Measurements from ENCODE around the gene TIGD4. TPM values are rescaled to one million over a fixed set of nuclear protein-coding genes. Genes with fewer than 3 reads are reported as not detected.

TIGD4 gene
- total RNA-seq, 2 experiments from 2014 or later, result 0.12 to 0.25 TPM

- Mint-ChIP-seq H3K27me3 (no peaks in the 10 kb centered on the region), H3K36me3 (ENCODE audit: low read depth) (peaks cover 16% of the 10 kb centered on the region), H3K4me1 (peaks cover 14% of the 10 kb centered on the region), H3K9me3 (peaks cover 9% of the 10 kb centered on the region), H3K27ac (no peak overlapping the region), H3K4me3 (no peak overlapping the region)
- ChIA-PET POLR2A (interaction anchor here (0.6 kb wide), 1 partner anchor 641 kb away, joined by 3 read pairs; no protein-coding TSS in a partner anchor), CTCF (interaction anchor here (0.6 kb wide), 1 partner anchor 887 kb away, joined by 3 read pairs; no protein-coding TSS in a partner anchor)
- no peak for DNase-seq
These were observed 27.1 kb upstream of the TIGD4 start for GRCh38 chr4:152806501-152807125.

- CTCF ChIA-PET, result interaction anchor here (1.4 kb wide), 1 partner anchor 9 kb away, joined by 3 read pairs; no protein-coding TSS in a partner anchor
- peaks cover 14% of the 10 kb centered on the region for H3K4me1 Mint-ChIP-seq
These were observed 26.3 kb upstream of the TIGD4 start for GRCh38 chr4:152805818-152806217.

GRCh38 chr4:152805071-152805650 lies 25.6 kb upstream of the TIGD4 start:
- no peak overlapping the region for H3K27ac Mint-ChIP-seq
- no peaks in the 10 kb centered on the region for H3K27me3 Mint-ChIP-seq
- no peak for DNase-seq
- ChIA-PET POLR2A (no interaction called here), CTCF (interaction anchor here (0.6 to 1.4 kb wide), 2 partner anchors 9 to 449 kb away, joined by 3 to 5 read pairs; no protein-coding TSS in a partner anchor)
- no peak overlapping the region for H3K4me3 Mint-ChIP-seq
- peaks cover 6% of the 10 kb centered on the region for H3K9me3 Mint-ChIP-seq
- peaks cover 12% of the 10 kb centered on the region for H3K36me3 Mint-ChIP-seq (ENCODE audit: low read depth)
- H3K4me1 Mint-ChIP-seq, result peaks cover 14% of the 10 kb centered on the region

More at GRCh38 chr4:152805818-152806217, 26.3 kb upstream of the TIGD4 start:
- no peaks in the 10 kb centered on the region for H3K27me3 Mint-ChIP-seq
- POLR2A ChIA-PET, result no interaction called here
- H3K36me3 Mint-ChIP-seq (ENCODE audit: low read depth), result peaks cover 14% of the 10 kb centered on the region
- H3K9me3 Mint-ChIP-seq, result peaks cover 8% of the 10 kb centered on the region
- no peak for DNase-seq
- no peak overlapping the region for H3K4me3 Mint-ChIP-seq
- no peak overlapping the region for H3K27ac Mint-ChIP-seq

GRCh38 chr4:152803541-152803940 lies 24.0 kb upstream of the TIGD4 start:
- no peak for DNase-seq
- Mint-ChIP-seq H3K27ac (no peak overlapping the region), H3K9me3 (peaks cover 6% of the 10 kb centered on the region), H3K27me3 (no peaks in the 10 kb centered on the region), H3K4me3 (no peak overlapping the region), H3K36me3 (ENCODE audit: low read depth) (peaks cover 12% of the 10 kb centered on the region), H3K4me1 (peaks cover 14% of the 10 kb centered on the region)
- ChIA-PET POLR2A (no interaction called here), CTCF (interaction anchor here (1.0 kb wide), 1 partner anchor 24 kb away, joined by 4 read pairs; the partner anchor contains the start of genes ARFIP1 and TIGD4)

GRCh38 chr4:152795891-152796290 lies 16.4 kb upstream of the TIGD4 start:
- ChIA-PET CTCF (interaction anchor here (1.0 kb wide), 1 partner anchor 10 kb away, joined by 3 read pairs; no protein-coding TSS in a partner anchor), POLR2A (no interaction called here)
- Mint-ChIP-seq H3K9me3 (no peaks in the 10 kb centered on the region), H3K27me3 (no peaks in the 10 kb centered on the region), H3K4me1 (no peaks in the 10 kb centered on the region), H3K36me3 (ENCODE audit: low read depth) (no peaks in the 10 kb centered on the region), H3K27ac (no peak overlapping the region), H3K4me3 (no peak overlapping the region)
- DNase-seq, result no peak

GRCh38 chr4:152786627-152787026 lies 7.1 kb upstream of the TIGD4 start:
- Mint-ChIP-seq H3K27me3 (no peaks in the 10 kb centered on the region), H3K4me1 (peaks cover 43% of the 10 kb centered on the region), H3K9me3 (no peaks in the 10 kb centered on the region), H3K36me3 (ENCODE audit: low read depth) (peaks cover 27% of the 10 kb centered on the region), H3K27ac (peak overlapping the region; percentile 84), H3K4me3 (peak overlapping the region; percentile 31)
- ChIA-PET CTCF (no interaction called here), POLR2A (no interaction called here)
- no peak for DNase-seq

GRCh38 chr4:152785639-152786615 lies 6.4 kb upstream of the TIGD4 start:
- peak overlapping the region; percentile 31 for H3K4me3 Mint-ChIP-seq
- ChIA-PET POLR2A (no interaction called here), CTCF (no interaction called here)
- peaks cover 30% of the 10 kb centered on the region for H3K36me3 Mint-ChIP-seq (ENCODE audit: low read depth)
- H3K9me3 Mint-ChIP-seq, result no peaks in the 10 kb centered on the region
- no peaks in the 10 kb centered on the region for H3K27me3 Mint-ChIP-seq
- no peak for DNase-seq
- H3K27ac Mint-ChIP-seq, result peak overlapping the region; percentile 84
- peaks cover 47% of the 10 kb centered on the region for H3K4me1 Mint-ChIP-seq

- no peak overlapping the region for H3K4me3 Mint-ChIP-seq
- POLR2A ChIA-PET, result no interaction called here
- H3K4me1 Mint-ChIP-seq, result peaks cover 55% of the 10 kb centered on the region
- peaks cover 30% of the 10 kb centered on the region for H3K36me3 Mint-ChIP-seq (ENCODE audit: low read depth)
- no peaks in the 10 kb centered on the region for H3K9me3 Mint-ChIP-seq
- no peaks in the 10 kb centered on the region for H3K27me3 Mint-ChIP-seq
- no peak overlapping the region for H3K27ac Mint-ChIP-seq
- CTCF ChIA-PET, result interaction anchor here (1.4 kb wide), 1 partner anchor 343 kb away, joined by 3 read pairs; no protein-coding TSS in a partner anchor
- no peak for DNase-seq
These were observed 5.2 kb upstream of the TIGD4 start for GRCh38 chr4:152784490-152785350.

GRCh38 chr4:152780267-152780778 lies 793 bp upstream of the TIGD4 start:
- ChIA-PET POLR2A (no interaction called here), CTCF (interaction anchor here (1.2 to 2.6 kb wide), 2 partner anchors 11 to 39 kb away, joined by 3 to 20 read pairs; no protein-coding TSS in a partner anchor)
- no peak for DNase-seq
- H3K4me3 Mint-ChIP-seq, result peak overlapping the region; percentile 94
- peaks cover 18% of the 10 kb centered on the region for H3K36me3 Mint-ChIP-seq (ENCODE audit: low read depth)
- no peaks in the 10 kb centered on the region for H3K9me3 Mint-ChIP-seq
- peaks cover 24% of the 10 kb centered on the region for H3K27me3 Mint-ChIP-seq
- peak overlapping the region; percentile 93 for H3K27ac Mint-ChIP-seq
- H3K4me1 Mint-ChIP-seq, result peaks cover 48% of the 10 kb centered on the region

- CTCF ChIA-PET, result interaction anchor here (0.7 to 2.6 kb wide), 9 partner anchors 10 to 343 kb away, joined by 3 to 20 read pairs (median 3); no protein-coding TSS in a partner anchor
- Mint-ChIP-seq H3K27me3 (peaks cover 29% of the 10 kb centered on the region), H3K9me3 (no peaks in the 10 kb centered on the region)
These were observed 646 bp downstream of the TIGD4 start for GRCh38 chr4:152778656-152779512.

GRCh38 chr4:152777488-152777887 lies 2.0 kb downstream of the TIGD4 start:
- Mint-ChIP-seq H3K9me3 (no peaks in the 10 kb centered on the region), H3K36me3 (ENCODE audit: low read depth) (peaks cover 6% of the 10 kb centered on the region), H3K4me3 (no peak overlapping the region), H3K27ac (no peak overlapping the region), H3K27me3 (peaks cover 29% of the 10 kb centered on the region), H3K4me1 (peaks cover 31% of the 10 kb centered on the region)
- DNase-seq, result no peak
- ChIA-PET CTCF (no interaction called here), POLR2A (no interaction called here)

More at GRCh38 chr4:152778656-152779512, 646 bp downstream of the TIGD4 start:
- peak; percentile 31 for DNase-seq
- POLR2A ChIA-PET, result interaction anchor here (0.6 to 0.7 kb wide), 2 partner anchors 65 to 81 kb away, joined by 3 to 7 read pairs; no protein-coding TSS in a partner anchor
- H3K27ac Mint-ChIP-seq, result peak overlapping the region; percentile 93
- H3K4me3 Mint-ChIP-seq, result peak overlapping the region; percentile 94
- peaks cover 15% of the 10 kb centered on the region for H3K36me3 Mint-ChIP-seq (ENCODE audit: low read depth)
- H3K4me1 Mint-ChIP-seq, result peaks cover 41% of the 10 kb centered on the region
